ENCODE results near the gene ABCB9.

The ABCB9 gene

GRCh38 chr12:122884860-122885259 is 81.4 kb downstream of the ABCB9 start:
- no peak overlapping the region for H3K27ac ChIP-seq
- no peak for DNase-seq (ENCODE audit: low spot score)
- H3K4me3 ChIP-seq = no peak overlapping the region
- TF ChIP-seq CTCF (IDR thresholded peaks at IDR 0.05) = no peak

- TF ChIP-seq CTCF (IDR thresholded peaks at IDR 0.05) = no peak
- Histone ChIP-seq H3K27ac (peak overlapping the region in 1 of 2 donors; percentile 15), H3K4me3 (no peak overlapping the region)
- no peak for DNase-seq (ENCODE audit: low spot score)
Observed at GRCh38 chr12:122884091-122884826, 82.0 kb downstream of the ABCB9 start.

GRCh38 chr12:122882908-122883558 is 83.2 kb downstream of the ABCB9 start:
- DNase-seq (ENCODE audit: low spot score) = no peak
- no peak for TF ChIP-seq CTCF (IDR thresholded peaks at IDR 0.05)
- H3K27ac ChIP-seq = no peak overlapping the region
- no peak overlapping the region for H3K4me3 ChIP-seq

- DNase-seq (ENCODE audit: low spot score) = no peak
- TF ChIP-seq CTCF (IDR thresholded peaks at IDR 0.05) = no peak
- peak overlapping the region in 1 of 2 donors; percentile 53 for H3K27ac ChIP-seq
- H3K4me3 ChIP-seq = no peak overlapping the region
Observed at GRCh38 chr12:122880668-122881067, 85.6 kb downstream of the ABCB9 start.

- no peak for TF ChIP-seq CTCF (IDR thresholded peaks at IDR 0.05)
- DNase-seq (ENCODE audit: low spot score) = no peak
- H3K27ac ChIP-seq = peak overlapping the region; percentile 24 to 53
- no peak overlapping the region for H3K4me3 ChIP-seq
Observed at GRCh38 chr12:122880155-122880667, 86.1 kb downstream of the ABCB9 start.

All from coronary artery (tissue), 2 donors.